ENCODE data around the gene MKNK2.

GRCh38 chr19:2037651-2038255 lies 13.3 kb downstream of the MKNK2 start:
- TF ChIP-seq, protein P1, sequence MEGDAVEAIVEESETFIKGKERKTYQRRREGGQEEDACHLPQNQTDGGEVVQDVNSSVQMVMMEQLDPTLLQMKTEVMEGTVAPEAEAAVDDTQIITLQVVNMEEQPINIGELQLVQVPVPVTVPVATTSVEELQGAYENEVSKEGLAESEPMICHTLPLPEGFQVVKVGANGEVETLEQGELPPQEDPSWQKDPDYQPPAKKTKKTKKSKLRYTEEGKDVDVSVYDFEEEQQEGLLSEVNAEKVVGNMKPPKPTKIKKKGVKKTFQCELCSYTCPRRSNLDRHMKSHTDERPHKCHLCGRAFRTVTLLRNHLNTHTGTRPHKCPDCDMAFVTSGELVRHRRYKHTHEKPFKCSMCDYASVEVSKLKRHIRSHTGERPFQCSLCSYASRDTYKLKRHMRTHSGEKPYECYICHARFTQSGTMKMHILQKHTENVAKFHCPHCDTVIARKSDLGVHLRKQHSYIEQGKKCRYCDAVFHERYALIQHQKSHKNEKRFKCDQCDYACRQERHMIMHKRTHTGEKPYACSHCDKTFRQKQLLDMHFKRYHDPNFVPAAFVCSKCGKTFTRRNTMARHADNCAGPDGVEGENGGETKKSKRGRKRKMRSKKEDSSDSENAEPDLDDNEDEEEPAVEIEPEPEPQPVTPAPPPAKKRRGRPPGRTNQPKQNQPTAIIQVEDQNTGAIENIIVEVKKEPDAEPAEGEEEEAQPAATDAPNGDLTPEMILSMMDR (conservative IDR thresholded peaks at IDR 0.05 in 1 of 2, IDR thresholded peaks at IDR 0.05 in 1 of 2; ENCODE audit: extremely low read depth in 1 of 2, insufficient read depth in 1 of 2, low read depth in 1 of 2, low read length in 2 of 2), result no peak
- no peak for TF ChIP-seq EZH2 (IDR thresholded peaks at IDR 0.05; ENCODE audit: borderline replicate concordance, low read length)

Measured in mammary epithelial cell (primary cell).